Gastroesophageal sphincter (tissue), 3 donors: ENCODE data around the gene S100A14.
"Not testable (repeated sequence)": the region's sequence is repeated elsewhere in the genome, so short reads cannot be mapped to it uniquely, and the experiment has no call there.

ENCODE experiments used
- EP300 ChIP-seq: sonication (generic); formaldehyde crosslinking; IDR thresholded peaks from one replicate; pipeline ENCODE4 v1.6.1; 2017; ENCODE audit warnings: antibody characterized with exemption, mild to moderate bottlenecking
- TF ChIP-seq, protein P1 (sequence below), 4 experiments: fragments of 200-600 bp in 2 of 4; fragments of 450-650 bp in 2 of 4; sonication (generic) in 1 of 4; IDR thresholded peaks; one replicate each; pipeline ENCODE4 v1.5.1; 2017 to 2019; ENCODE audit warnings: antibody characterized with exemption in 4 of 4, mild to moderate bottlenecking in 2 of 4, moderate library complexity in 2 of 4

- TF ChIP-seq, protein P1, sequence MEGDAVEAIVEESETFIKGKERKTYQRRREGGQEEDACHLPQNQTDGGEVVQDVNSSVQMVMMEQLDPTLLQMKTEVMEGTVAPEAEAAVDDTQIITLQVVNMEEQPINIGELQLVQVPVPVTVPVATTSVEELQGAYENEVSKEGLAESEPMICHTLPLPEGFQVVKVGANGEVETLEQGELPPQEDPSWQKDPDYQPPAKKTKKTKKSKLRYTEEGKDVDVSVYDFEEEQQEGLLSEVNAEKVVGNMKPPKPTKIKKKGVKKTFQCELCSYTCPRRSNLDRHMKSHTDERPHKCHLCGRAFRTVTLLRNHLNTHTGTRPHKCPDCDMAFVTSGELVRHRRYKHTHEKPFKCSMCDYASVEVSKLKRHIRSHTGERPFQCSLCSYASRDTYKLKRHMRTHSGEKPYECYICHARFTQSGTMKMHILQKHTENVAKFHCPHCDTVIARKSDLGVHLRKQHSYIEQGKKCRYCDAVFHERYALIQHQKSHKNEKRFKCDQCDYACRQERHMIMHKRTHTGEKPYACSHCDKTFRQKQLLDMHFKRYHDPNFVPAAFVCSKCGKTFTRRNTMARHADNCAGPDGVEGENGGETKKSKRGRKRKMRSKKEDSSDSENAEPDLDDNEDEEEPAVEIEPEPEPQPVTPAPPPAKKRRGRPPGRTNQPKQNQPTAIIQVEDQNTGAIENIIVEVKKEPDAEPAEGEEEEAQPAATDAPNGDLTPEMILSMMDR (IDR thresholded peaks at IDR 0.05) = not testable (repeated sequence)
- TF ChIP-seq EP300 = not testable (repeated sequence)
These were observed 41.0 kb downstream of the S100A14 start for GRCh38 chr1:153575081-153575491.
